ENCODE data around the gene SCUBE2. TPM values are rescaled to one million over a fixed set of nuclear protein-coding genes. Genes with fewer than 3 reads are reported as not detected.

Gene SCUBE2
- total RNA-seq, 1 experiment from 2014 or later, result 3.1 TPM

DNA sequence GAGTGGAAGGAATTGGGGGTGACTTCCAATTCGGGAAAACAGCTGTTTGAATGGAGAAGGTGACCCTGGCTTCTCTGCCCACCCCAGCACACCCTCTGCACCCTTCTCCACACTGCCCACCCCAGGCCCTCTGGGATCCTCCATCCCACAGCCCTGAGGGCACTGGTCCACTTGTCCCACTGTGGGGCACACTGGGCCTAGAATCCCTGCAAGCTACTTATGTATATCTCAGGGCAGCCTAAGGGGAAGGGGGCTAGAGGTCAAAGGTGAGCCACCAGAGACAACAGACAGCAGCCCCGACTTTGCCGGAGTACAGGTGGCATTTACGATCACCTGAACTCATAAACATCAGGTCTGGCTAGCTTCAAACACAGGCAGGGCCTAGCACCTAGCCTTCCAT lies 673 bp upstream of the SCUBE2 start:
- TF ChIP-seq, protein P1, sequence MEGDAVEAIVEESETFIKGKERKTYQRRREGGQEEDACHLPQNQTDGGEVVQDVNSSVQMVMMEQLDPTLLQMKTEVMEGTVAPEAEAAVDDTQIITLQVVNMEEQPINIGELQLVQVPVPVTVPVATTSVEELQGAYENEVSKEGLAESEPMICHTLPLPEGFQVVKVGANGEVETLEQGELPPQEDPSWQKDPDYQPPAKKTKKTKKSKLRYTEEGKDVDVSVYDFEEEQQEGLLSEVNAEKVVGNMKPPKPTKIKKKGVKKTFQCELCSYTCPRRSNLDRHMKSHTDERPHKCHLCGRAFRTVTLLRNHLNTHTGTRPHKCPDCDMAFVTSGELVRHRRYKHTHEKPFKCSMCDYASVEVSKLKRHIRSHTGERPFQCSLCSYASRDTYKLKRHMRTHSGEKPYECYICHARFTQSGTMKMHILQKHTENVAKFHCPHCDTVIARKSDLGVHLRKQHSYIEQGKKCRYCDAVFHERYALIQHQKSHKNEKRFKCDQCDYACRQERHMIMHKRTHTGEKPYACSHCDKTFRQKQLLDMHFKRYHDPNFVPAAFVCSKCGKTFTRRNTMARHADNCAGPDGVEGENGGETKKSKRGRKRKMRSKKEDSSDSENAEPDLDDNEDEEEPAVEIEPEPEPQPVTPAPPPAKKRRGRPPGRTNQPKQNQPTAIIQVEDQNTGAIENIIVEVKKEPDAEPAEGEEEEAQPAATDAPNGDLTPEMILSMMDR (IDR thresholded peaks at IDR 0.05; ENCODE audit: insufficient read depth in 1 of 2, low read depth in 1 of 2, low read length in 1 of 2, severe bottlenecking in 1 of 2, unreplicated experiment in 1 of 2), result no peak
- Mint-ChIP-seq H3K36me3 (ENCODE audit: insufficient read depth, unreplicated experiment) (no peaks in the 10 kb centered on the region), H3K4me3 (ENCODE audit: unreplicated experiment) (no peak overlapping the region), H3K4me1 (ENCODE audit: low read depth, unreplicated experiment) (peaks cover 5% of the 10 kb centered on the region), H3K27me3 (ENCODE audit: insufficient read depth, unreplicated experiment) (no peaks in the 10 kb centered on the region), H3K27ac (ENCODE audit: unreplicated experiment) (no peak overlapping the region), H3K9me3 (ENCODE audit: unreplicated experiment) (no peaks in the 10 kb centered on the region)
- no peak for DNase-seq
- H3K4me3 ChIP-seq (ENCODE audit: low read depth, low read length), result no peak overlapping the region
- no peaks in the 10 kb centered on the region for H3K36me3 ChIP-seq (ENCODE audit: control insufficient read depth, insufficient read depth, low read length)
- BruUV-seq (replicated peaks), result no TSS peak
- H3K27me3 ChIP-seq (replicated peaks; ENCODE audit: control insufficient read depth, insufficient read depth, low read length), result no peaks in the 10 kb centered on the region
- CTCF ChIA-PET, result interaction anchor here (1.7 kb wide), 1 partner anchor 46 kb away, joined by 9 read pairs; no protein-coding TSS in a partner anchor
- intact Hi-C loops (cut with micrococcal nuclease; ENCODE audit: unreplicated experiment), result no loop called here
- no peaks in the 10 kb centered on the region for H3K4me1 ChIP-seq
- H3K9me3 ChIP-seq, result peaks cover 2% of the 10 kb centered on the region; the same call in 1 of the 2 replicates
- POLR2A ChIA-PET, result no interaction called here

DNA sequence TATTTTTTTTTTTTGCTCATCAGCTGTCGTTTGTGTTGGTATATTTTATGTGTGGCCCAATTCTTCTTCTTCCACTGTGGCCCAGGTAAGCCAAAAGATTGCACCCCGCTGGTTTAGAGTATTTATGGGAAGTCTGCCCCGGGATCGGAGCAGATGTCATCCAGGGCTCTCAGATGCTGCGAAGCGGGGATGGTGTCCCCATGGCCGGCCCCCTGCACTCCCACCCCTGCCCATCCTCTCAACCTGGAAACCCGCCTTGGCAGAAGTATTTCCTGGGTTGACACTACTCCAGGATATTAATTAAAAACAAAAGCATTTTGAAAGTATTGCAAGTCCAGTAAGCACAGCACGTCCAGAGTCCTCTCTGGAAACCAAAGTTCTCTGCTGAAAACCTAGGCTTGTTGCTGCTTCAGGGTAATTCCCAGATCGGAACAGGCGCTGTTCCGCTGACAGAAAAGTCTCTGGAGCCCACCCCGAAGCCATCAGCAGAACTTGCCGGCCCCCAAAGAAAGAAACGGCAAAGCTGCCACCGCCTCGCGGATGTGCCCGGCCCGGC lies 833 bp downstream of the SCUBE2 start:
- intact Hi-C loops (cut with micrococcal nuclease; ENCODE audit: unreplicated experiment), result no loop called here
- H3K27me3 Mint-ChIP-seq (ENCODE audit: insufficient read depth, unreplicated experiment), result no peaks in the 10 kb centered on the region
- Histone ChIP-seq H3K27me3 (replicated peaks; ENCODE audit: control insufficient read depth, insufficient read depth, low read length) (no peaks in the 10 kb centered on the region), H3K4me1 (no peaks in the 10 kb centered on the region), H3K4me3 (ENCODE audit: low read depth, low read length) (no peak overlapping the region), H3K36me3 (ENCODE audit: control insufficient read depth, insufficient read depth, low read length) (no peaks in the 10 kb centered on the region), H3K9me3 (peaks cover 2% of the 10 kb centered on the region; the same call in 1 of the 2 replicates)
- TF ChIP-seq, protein P1 (IDR thresholded peaks at IDR 0.05; ENCODE audit: insufficient read depth in 1 of 2, low read depth in 1 of 2, low read length in 1 of 2, severe bottlenecking in 1 of 2, unreplicated experiment in 1 of 2), result no peak
- no peak for DNase-seq
- no TSS peak for BruUV-seq (replicated peaks)
- CTCF ChIA-PET, result no interaction called here
- POLR2A ChIA-PET, result no interaction called here
- no peak overlapping the region for H3K4me3 Mint-ChIP-seq (ENCODE audit: unreplicated experiment)
- H3K4me1 Mint-ChIP-seq (ENCODE audit: low read depth, unreplicated experiment), result peaks cover 5% of the 10 kb centered on the region
- H3K9me3 Mint-ChIP-seq (ENCODE audit: unreplicated experiment), result no peaks in the 10 kb centered on the region
- no peaks in the 10 kb centered on the region for H3K36me3 Mint-ChIP-seq (ENCODE audit: insufficient read depth, unreplicated experiment)
- no peak overlapping the region for H3K27ac Mint-ChIP-seq (ENCODE audit: unreplicated experiment)

DNA sequence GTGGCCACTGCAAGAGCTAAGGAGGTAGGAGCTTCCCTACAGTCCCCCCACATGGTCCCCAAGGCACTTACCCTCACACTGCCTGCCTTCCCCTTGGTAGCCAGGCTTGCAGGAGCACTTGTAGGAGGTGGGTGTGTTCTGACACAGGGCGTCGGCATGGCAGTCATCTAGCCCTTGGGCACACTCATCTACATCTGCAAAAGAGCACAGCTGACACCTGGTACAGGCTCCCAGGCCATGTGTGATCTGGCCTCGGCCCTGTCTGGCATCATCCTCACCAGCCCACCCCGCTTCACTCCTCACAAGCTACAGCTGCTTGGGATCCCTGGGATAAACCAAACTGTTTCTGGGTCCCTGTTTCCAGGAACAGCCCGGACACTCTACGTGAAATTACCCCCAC lies 1.8 kb downstream of the SCUBE2 start:
- H3K4me3 ChIP-seq (ENCODE audit: low read depth, low read length), result no peak overlapping the region
- POLR2A ChIA-PET, result no interaction called here
- no peaks in the 10 kb centered on the region for H3K36me3 Mint-ChIP-seq (ENCODE audit: insufficient read depth, unreplicated experiment)
- H3K4me1 Mint-ChIP-seq (ENCODE audit: low read depth, unreplicated experiment), result peaks cover 5% of the 10 kb centered on the region
- TF ChIP-seq, protein P1 (IDR thresholded peaks at IDR 0.05; ENCODE audit: insufficient read depth in 1 of 2, low read depth in 1 of 2, low read length in 1 of 2, severe bottlenecking in 1 of 2, unreplicated experiment in 1 of 2), result no peak
- no TSS peak for BruUV-seq (replicated peaks)
- no peak for DNase-seq
- H3K4me1 ChIP-seq, result no peaks in the 10 kb centered on the region
- peaks cover 2% of the 10 kb centered on the region; the same call in 1 of the 2 replicates for H3K9me3 ChIP-seq
- no peak overlapping the region for H3K4me3 Mint-ChIP-seq (ENCODE audit: unreplicated experiment)
- intact Hi-C loops (cut with micrococcal nuclease; ENCODE audit: unreplicated experiment), result no loop called here
- no peak overlapping the region for H3K27ac Mint-ChIP-seq (ENCODE audit: unreplicated experiment)
- no peaks in the 10 kb centered on the region for H3K9me3 Mint-ChIP-seq (ENCODE audit: unreplicated experiment)
- H3K27me3 ChIP-seq (replicated peaks; ENCODE audit: control insufficient read depth, insufficient read depth, low read length), result no peaks in the 10 kb centered on the region
- no peaks in the 10 kb centered on the region for H3K36me3 ChIP-seq (ENCODE audit: control insufficient read depth, insufficient read depth, low read length)
- CTCF ChIA-PET, result interaction anchor here (1.1 kb wide), 1 partner anchor 15 kb away, joined by 3 read pairs; no protein-coding TSS in a partner anchor
- H3K27me3 Mint-ChIP-seq (ENCODE audit: insufficient read depth, unreplicated experiment), result no peaks in the 10 kb centered on the region

All from Caco-2 (cell line).